Measurements from ENCODE around the gene SH3PXD2B.
A peak's percentile ranks its signal among the peaks of the same experiment; 100 is the strongest.
"Not testable (repeated sequence)": the region's sequence is repeated elsewhere in the genome, so short reads cannot be mapped to it uniquely, and the experiment has no call there.

The SH3PXD2B gene

DNA sequence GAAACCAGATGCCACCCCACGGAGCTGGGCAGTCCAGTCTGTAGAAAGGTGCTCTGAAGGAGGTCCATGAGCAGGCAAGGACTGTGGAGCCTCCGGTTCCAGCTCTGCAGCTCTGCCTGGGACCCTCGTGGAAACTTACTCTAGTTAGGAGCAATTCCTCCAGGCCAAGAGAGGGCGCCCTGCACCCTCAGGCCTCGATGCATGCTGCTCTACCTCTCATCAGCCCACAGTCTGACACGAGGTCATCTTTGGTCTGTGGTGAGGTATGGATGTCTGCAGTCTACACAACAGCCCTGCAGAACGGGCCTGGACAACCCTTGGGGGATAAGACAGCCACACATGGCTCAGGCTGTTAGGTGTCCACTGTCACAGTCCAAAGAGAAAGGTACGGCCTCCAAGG, 120.1 kb downstream of the SH3PXD2B start:
- DNase-seq, result no peak

GRCh38 chr5:172326901-172327300, 127.4 kb downstream of the SH3PXD2B start:
- not testable (repeated sequence) for DNase-seq

GRCh38 chr5:172325452-172325851, 128.9 kb downstream of the SH3PXD2B start:
- DNase-seq, result no peak

DNA sequence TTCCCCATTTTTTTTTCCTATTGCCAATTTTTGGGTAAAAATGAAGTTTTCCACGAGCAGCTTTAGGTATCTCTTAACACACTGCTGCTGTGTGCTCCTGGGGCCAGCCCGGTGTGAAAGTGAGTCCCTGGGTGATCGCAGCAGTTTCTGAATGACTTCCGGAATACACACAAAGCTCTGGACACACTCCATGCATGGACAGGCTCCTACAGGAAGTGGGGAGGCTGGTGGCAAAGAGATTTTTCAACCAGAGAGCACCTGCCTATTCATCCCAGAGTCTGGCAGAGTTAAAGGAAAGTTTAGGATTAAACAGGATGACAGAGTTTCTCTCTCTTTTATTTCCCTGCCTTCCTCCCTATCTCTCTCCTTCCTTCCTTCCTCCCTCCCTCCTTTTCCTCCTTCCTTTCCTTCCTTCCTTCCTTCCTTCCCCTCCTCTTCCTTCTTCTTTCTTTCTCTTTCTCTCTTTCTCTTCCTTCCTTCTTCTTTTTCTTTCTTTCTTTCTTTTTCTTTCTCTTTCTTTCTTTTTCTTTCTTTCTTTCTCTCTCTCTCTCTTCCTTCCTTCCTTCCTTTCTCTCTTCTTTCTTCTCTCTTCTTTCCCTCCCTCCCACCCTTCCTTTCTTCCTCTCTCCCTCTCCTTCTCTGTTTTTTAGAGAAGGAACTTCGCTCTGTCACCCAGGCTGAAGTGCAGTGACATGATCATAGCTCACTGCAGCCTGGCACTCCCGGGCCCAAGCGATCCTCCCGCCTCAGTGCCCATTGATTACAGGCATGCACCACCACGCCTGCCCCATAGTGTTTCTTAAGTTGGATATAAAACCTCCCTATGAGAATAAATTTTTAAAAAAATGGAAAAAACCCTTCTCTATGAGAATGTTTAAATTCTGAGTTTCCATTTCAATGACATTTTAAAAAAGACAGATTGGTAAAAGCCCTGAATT, 132.0 kb downstream of the SH3PXD2B start:
- peak; percentile 13 for DNase-seq

GRCh38 chr5:172321593-172321992, 132.7 kb downstream of the SH3PXD2B start:
- no peak for DNase-seq

- DNase-seq, result no peak
Observed at GRCh38 chr5:172319708-172320441, 134.4 kb downstream of the SH3PXD2B start.

GRCh38 chr5:172315587-172316493, 138.5 kb downstream of the SH3PXD2B start:
- no peak for DNase-seq

- no peak for DNase-seq
Observed at GRCh38 chr5:172313915-172314314, 140.4 kb downstream of the SH3PXD2B start.

DNA sequence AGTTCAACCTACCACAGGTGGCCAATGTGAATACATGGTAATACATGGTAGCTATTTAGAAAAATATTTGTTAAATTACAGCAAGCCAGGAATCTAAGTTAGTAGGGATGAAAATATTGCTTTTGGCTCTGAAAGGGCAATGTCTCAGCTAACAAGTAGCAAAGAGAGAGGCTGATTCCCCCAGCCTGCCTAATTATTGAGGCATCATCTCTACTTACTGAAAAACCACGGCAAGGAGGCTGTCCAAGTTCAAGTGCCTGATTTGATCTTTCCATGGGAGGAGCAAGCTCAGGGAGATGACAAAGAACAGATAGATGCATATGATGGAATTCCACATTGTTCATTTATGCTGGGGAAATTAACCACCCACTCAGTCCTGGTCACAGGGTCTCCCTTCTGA, 142.0 kb downstream of the SH3PXD2B start:
- DNase-seq, result no peak

DNA sequence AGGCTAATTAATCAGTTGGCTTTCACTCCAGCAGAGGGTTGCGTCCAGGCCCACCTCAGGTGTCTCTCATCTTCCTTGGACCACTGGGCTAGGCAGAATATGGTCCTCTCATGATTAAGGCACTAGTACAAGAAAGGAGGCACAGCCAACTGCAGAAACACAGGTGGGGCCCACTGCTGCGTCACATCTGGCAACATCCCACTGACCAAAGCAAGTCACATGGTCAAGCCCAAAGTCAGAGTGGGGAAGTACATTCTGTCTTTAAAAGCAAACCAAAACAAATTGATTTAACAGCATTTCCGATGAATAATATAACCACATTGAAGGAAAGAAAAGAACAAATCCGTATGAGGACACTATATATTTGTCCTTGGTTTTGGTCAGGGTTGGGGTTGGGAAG, 142.7 kb downstream of the SH3PXD2B start:
- DNase-seq, result no peak

DNA sequence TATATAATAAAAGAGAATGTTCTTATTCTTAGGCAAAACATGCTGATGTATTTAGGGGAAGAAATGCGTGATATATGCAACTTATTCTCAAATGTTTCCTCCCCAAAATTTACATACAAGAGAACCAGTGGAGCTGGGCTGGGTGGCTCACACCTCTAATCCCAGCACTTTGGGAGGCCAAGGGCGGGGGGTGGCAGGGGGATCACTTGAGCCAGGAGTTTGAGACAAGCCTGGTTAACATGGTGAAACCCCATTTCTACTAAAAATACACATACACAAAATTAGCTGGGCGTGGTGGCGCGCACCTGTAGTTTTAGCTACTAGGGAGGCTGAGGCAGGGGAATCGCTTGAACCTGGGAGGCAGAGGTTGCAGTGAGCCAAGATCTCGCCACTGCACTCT, 143.3 kb downstream of the SH3PXD2B start:
- DNase-seq, result no peak

- DNase-seq, result no peak
Observed at GRCh38 chr5:172305380-172305779, 148.9 kb downstream of the SH3PXD2B start.

- DNase-seq, result no peak
Observed at GRCh38 chr5:172303572-172304335, 150.6 kb downstream of the SH3PXD2B start.

DNA sequence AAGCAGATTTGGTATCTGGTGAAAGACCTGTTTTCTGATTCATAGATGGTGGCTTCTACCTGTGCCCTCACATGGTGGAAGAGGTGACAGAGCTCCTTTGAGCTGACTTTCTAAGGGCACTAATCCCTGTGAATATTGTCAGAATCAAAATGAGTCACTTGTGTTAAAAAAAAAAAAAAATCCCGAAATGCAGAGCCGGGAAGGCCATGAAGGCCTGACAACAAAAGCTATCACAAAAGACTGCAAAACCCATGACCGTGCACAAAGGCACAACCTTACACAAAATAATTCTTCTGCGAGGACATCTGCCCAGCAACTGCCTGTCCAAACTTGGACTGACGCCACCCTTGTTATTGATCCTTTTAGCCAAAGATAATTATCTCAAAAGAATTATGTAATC, 151.2 kb downstream of the SH3PXD2B start:
- no peak for DNase-seq

- DNase-seq, result no peak
Observed at GRCh38 chr5:172302047-172302710, 152.1 kb downstream of the SH3PXD2B start.

DNA sequence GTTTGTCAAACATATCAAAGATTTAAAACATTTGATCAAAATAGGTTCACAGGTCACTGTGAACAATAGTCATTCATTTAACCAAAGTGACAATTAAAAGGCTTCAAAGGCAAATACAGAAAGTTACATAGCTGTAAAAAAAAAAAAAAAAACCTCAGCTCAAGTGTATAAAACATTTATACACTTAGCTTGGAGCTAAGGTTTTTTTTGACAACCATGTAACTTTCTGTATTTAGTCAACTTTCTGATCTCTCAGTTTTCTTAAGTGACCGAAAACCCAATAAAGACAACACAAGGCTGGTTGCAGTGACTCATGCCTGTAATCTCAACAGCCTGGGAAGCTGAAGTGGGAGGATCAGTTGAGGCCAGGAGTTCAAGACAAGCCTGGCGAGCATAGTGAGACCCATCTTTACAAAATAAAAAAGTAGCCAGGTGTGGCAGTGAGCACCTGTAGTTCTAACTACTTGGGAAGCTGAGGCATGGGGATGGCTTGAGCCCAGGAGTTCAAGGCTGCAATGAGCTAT, 154.3 kb downstream of the SH3PXD2B start:
- no peak for DNase-seq

- no peak for DNase-seq
Observed at GRCh38 chr5:172294831-172295230, 159.5 kb downstream of the SH3PXD2B start.

DNA sequence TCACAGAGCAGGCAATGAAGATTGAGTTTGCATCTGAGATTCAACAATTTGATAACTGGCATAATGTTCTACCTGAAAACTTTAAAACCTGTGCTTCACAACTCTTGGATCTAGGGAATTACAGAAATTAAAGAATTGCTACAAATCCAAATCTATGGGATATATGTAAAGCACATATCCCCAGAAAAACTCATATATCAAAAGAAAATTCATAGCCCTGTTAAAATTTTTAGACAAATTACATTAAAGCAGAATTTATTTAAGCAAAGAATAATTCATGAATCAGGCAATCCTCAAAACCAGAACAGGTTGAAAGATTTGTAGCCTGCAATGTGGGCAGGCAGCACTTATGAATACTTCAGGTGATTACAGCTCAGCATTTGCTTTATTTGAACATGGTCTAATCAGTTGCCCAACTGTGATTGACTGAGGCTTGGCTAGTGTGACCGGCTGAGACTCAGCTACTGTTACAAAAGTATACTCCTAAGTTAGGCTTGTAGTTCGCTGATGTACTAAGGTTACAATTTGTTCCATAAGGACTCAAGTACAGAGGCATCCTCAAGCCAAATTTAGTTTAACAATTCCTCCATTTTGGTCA, 160.5 kb downstream of the SH3PXD2B start:
- DNase-seq, result no peak

GRCh38 chr5:172293054-172293744, 161.1 kb downstream of the SH3PXD2B start:
- peak; percentile 51 for DNase-seq

GRCh38 chr5:172291837-172292236, 162.5 kb downstream of the SH3PXD2B start:
- not testable (repeated sequence) for DNase-seq
